HepG2 (cell line): ENCODE data around the gene SNAPC4. TPM values are rescaled to one million over a fixed set of nuclear protein-coding genes. Genes with fewer than 3 reads are reported as not detected.
A peak's percentile ranks its signal among the peaks of the same experiment; 100 is the strongest.

Experiments used
- ATAC-seq: fragments of 200-7000 bp; cut with Tn5 transposase; 3 replicates; pipeline ENCODE4 v1.9.1; 2020; ENCODE audit warnings: mild to moderate bottlenecking, moderate library complexity
- BruUV-seq: library from RNA; stranded (reverse); fragments of 400-500 nt; replicated peaks from 2 replicates; lab custom pipeline; 2021; lab: Mats Ljungman, UMichigan
- CTCF ChIA-PET: fragments of 300-600 bp; formaldehyde crosslinking; extraction: SDS; loops from one replicate; lab custom pipeline; 2021; ENCODE audit warnings: low total read pairs, inconsistent platforms, low intra/inter-chr PET ratio; lab: Yijun Ruan, JAX
- POLR2A ChIA-PET: fragments of 350-600 bp; sonication (Branson Sonifier 250); formaldehyde crosslinking; loops from one replicate; lab custom pipeline; 2020; ENCODE audit warnings: antibody characterized with exemption, inconsistent platforms; lab: Yijun Ruan, JAX
- DNase-seq: peaks from one replicate; pipeline ENCODE4 v3.0.0-alpha.2; 2015; ENCODE audit warnings: low spot score
- FAIRE-seq: peaks from 3 replicates; lab custom pipeline; 2011; peaks lifted over from hg19 to GRCh38; lab: Jason Lieb, UNC
- H2AFZ ChIP-seq: one replicate; pipeline ENCODE4 v1.6.1; 2011; ENCODE audit warnings: low read length, inconsistent platforms
- H3K27ac ChIP-seq: fragments of 300-600 bp; 3 replicates; pipeline ENCODE4 v1.8.0; 2011; ENCODE audit warnings: mixed run types, mild to moderate bottlenecking, mixed read lengths, low read length, inconsistent platforms; ENCODE audit not compliant: insufficient read depth; ENCODE audit errors: extremely low read length
- H3K27me3 ChIP-seq, 2 experiments: fragments of 200-600 bp in 1 of 2; 2 replicates in 1 of 2; 3 replicates in 1 of 2; pipeline versions ENCODE4 v1.6.0 to v1.8.0; 2011; ENCODE audit warnings: low read length in 2 of 2, mild to moderate bottlenecking in 2 of 2, moderate library complexity in 2 of 2, inconsistent platforms in 1 of 2; ENCODE audit not compliant: insufficient read depth in 2 of 2, control insufficient read depth in 1 of 2
- H3K36me3 ChIP-seq, 2 experiments: fragments of 200-600 bp in 1 of 2; replicated peaks in 1 of 2; 2 replicates in 1 of 2; 3 replicates in 1 of 2; pipeline versions ENCODE4 v1.5.1 to v1.8.0; 2011; ENCODE audit warnings: low read length in 2 of 2, inconsistent platforms in 1 of 2; ENCODE audit not compliant: insufficient read depth in 2 of 2, control insufficient read depth in 1 of 2
- H3K4me1 ChIP-seq: 2 replicates; pipeline ENCODE4 v1.5.1; 2012; ENCODE audit warnings: low read length, inconsistent platforms; ENCODE audit not compliant: insufficient read depth
- H3K4me2 ChIP-seq: 2 replicates; pipeline ENCODE4 v1.6.0; 2011; ENCODE audit warnings: low read depth, low read length, inconsistent platforms
- H3K4me3 ChIP-seq, 3 experiments: fragments of 200-600 bp in 1 of 3; sonication (generic), shearing (Covaris generic) in 1 of 3; replicated peaks in 1 of 3; 2 replicates each; pipeline ENCODE4 v1.5.1; 2011 to 2016; ENCODE audit warnings: low read length in 3 of 3, inconsistent platforms in 2 of 3, low read depth in 2 of 3, mild to moderate bottlenecking in 2 of 3, control low read depth in 1 of 3, mixed read lengths in 1 of 3; ENCODE audit not compliant: insufficient read depth in 1 of 3
- H3K79me2 ChIP-seq: one replicate; pipeline ENCODE4 v1.6.1; 2011; ENCODE audit warnings: low read length, inconsistent platforms; ENCODE audit not compliant: insufficient read depth
- H3K9ac ChIP-seq: 2 replicates; pipeline ENCODE4 v1.6.0; 2011; ENCODE audit warnings: mild to moderate bottlenecking, low read depth, low read length, inconsistent platforms; ENCODE audit not compliant: insufficient read depth
- H3K9me3 ChIP-seq: 2 replicates; pipeline ENCODE4 v1.5.1; 2012; ENCODE audit warnings: mild to moderate bottlenecking, low read length
- H4K20me1 ChIP-seq: 2 replicates; pipeline ENCODE4 v1.6.0; 2011; ENCODE audit warnings: inconsistent platforms, mild to moderate bottlenecking, low read length, moderate library complexity; ENCODE audit not compliant: insufficient read depth
- ATRX ChIP-seq: sonication (generic); formaldehyde crosslinking; IDR thresholded peaks from 2 replicates; pipeline ENCODE4 v1.4.0; 2020; ENCODE audit warnings: missing genetic modification reagents, borderline replicate concordance
- GABPB1 ChIP-seq: IDR thresholded peaks from 2 replicates; pipeline ENCODE4 v1.6.1; 2016; ENCODE audit warnings: mild to moderate bottlenecking, missing genetic modification reagents, moderate library complexity, missing compliant biosample characterization
- KDM5A ChIP-seq: fragments of 200-600 bp; sonication (generic); IDR thresholded peaks from 2 replicates; pipeline ENCODE4 v1.7.0; 2018; ENCODE audit warnings: antibody characterized with exemption, mild to moderate bottlenecking, low read length, borderline replicate concordance
- MBNL3 ChIP-seq: fragments of 250-450 bp; sonication (Bioruptor Pico); conservative IDR thresholded peaks from 2 replicates; pipeline ENCODE4 v1.8.0; 2022; ENCODE audit warnings: mild to moderate bottlenecking, inconsistent platforms
- NRL ChIP-seq: sonication (generic); formaldehyde crosslinking; IDR thresholded peaks from 2 replicates; pipeline ENCODE4 v1.5.0; 2020; ENCODE audit warnings: missing genetic modification reagents, mild to moderate bottlenecking, moderate library complexity, borderline replicate concordance
- SMAD1 ChIP-seq: sonication (generic); formaldehyde crosslinking; IDR thresholded peaks from 2 replicates; pipeline ENCODE4 v1.4.0; 2020; ENCODE audit warnings: missing genetic modification reagents, low read depth, mild to moderate bottlenecking, borderline replicate concordance
- SMAD9 ChIP-seq: sonication (generic); formaldehyde crosslinking; IDR thresholded peaks from 2 replicates; pipeline ENCODE4 v1.5.1; 2020; ENCODE audit warnings: mild to moderate bottlenecking, missing genetic modification reagents
- SSRP1 ChIP-seq: IDR thresholded peaks from 2 replicates; pipeline ENCODE4 v1.6.1; 2016; ENCODE audit warnings: control low read depth
- ZMAT3 ChIP-seq: sonication (generic); formaldehyde crosslinking; conservative IDR thresholded peaks from 2 replicates; pipeline ENCODE4 v1.7.0; 2021; ENCODE audit warnings: missing genetic modification reagents
- ZNF101 ChIP-seq: sonication (generic); formaldehyde crosslinking; IDR thresholded peaks from 2 replicates; pipeline ENCODE4 v1.4.0; 2020; ENCODE audit warnings: mild to moderate bottlenecking, low read depth, missing genetic modification reagents, borderline replicate concordance
- ZNF670 ChIP-seq: sonication (generic); formaldehyde crosslinking; IDR thresholded peaks from 2 replicates; pipeline ENCODE4 v1.8.0; 2022; ENCODE audit warnings: mild to moderate bottlenecking, missing genetic modification reagents, borderline replicate concordance
- WGBS: methylation state at CpG from one replicate; pipeline ENCODE4 v1.1.6; 2017; ENCODE audit warnings: low lambda C conversion rate; 5-methylcytosine and 5-hydroxymethylcytosine counted together
- in situ Hi-C: cut with HindIII; loops from 2 replicates; pipeline ENCODE4 v1.10.0; 2017; ENCODE audit warnings: low pct_unique_long_range_greater_than_20kb; ENCODE audit not compliant: extremely low pct_ligation_motif_present
- intact Hi-C: fragments of 100-400 bp; cut with micrococcal nuclease; formaldehyde crosslinking; loops from one replicate; pipeline ENCODE4 v1.10.0; 2022; ENCODE audit not compliant: unreplicated experiment
- polyA plus RNA-seq, 8 experiments: library from polyadenylated mRNA; depleted of rRNA in 3 of 8; stranded (reverse) in 7 of 8; unstranded in 1 of 8; fragments of >200 nt; fragmentation: Illumina TruSeq in 4 of 8; extraction: Trizol in 4 of 8; gene quantifications; 2 replicates each; pipeline versions ENCODE4 v1.2.1 to v1.2.3, GENCODE V29; 2011 to 2016; ENCODE audit warnings: low read depth in 4 of 8, missing spikeins in 1 of 8, mixed read lengths in 1 of 8; ENCODE audit not compliant: insufficient read depth in 1 of 8
- total RNA-seq, 5 experiments: library from RNA; depleted of rRNA; stranded (reverse); fragments of >200 nt; fragmentation: Illumina TruSeq; extraction: Trizol; gene quantifications; 2 replicates each; pipeline ENCODE4 v1.2.3, GENCODE V29; 2016; ENCODE audit warnings: low read depth in 1 of 5
- TF ChIP-seq, protein P1 (sequence below): sonication (generic); formaldehyde crosslinking; IDR thresholded peaks from 2 replicates; pipeline ENCODE4 v1.4.0; 2020; ENCODE audit warnings: mild to moderate bottlenecking, missing genetic modification reagents
- TF ChIP-seq, protein P2 (sequence below): sonication (generic); formaldehyde crosslinking; IDR thresholded peaks from 2 replicates; pipeline ENCODE4 v1.9.0; 2021; ENCODE audit warnings: missing genetic modification reagents, mild to moderate bottlenecking, borderline replicate concordance
- TF ChIP-seq, protein P3 (sequence below): sonication (generic); formaldehyde crosslinking; IDR thresholded peaks from 2 replicates; pipeline ENCODE4 v1.8.1; 2023; ENCODE audit warnings: missing genetic modification reagents, mild to moderate bottlenecking, borderline replicate concordance

The SNAPC4 gene
- total and polyA plus RNA-seq, 2 of the 13 experiments (the other 11 are each of a cell fraction or from before 2014, with no cell fraction given), result 2.0 to 6.0 TPM

DNA sequence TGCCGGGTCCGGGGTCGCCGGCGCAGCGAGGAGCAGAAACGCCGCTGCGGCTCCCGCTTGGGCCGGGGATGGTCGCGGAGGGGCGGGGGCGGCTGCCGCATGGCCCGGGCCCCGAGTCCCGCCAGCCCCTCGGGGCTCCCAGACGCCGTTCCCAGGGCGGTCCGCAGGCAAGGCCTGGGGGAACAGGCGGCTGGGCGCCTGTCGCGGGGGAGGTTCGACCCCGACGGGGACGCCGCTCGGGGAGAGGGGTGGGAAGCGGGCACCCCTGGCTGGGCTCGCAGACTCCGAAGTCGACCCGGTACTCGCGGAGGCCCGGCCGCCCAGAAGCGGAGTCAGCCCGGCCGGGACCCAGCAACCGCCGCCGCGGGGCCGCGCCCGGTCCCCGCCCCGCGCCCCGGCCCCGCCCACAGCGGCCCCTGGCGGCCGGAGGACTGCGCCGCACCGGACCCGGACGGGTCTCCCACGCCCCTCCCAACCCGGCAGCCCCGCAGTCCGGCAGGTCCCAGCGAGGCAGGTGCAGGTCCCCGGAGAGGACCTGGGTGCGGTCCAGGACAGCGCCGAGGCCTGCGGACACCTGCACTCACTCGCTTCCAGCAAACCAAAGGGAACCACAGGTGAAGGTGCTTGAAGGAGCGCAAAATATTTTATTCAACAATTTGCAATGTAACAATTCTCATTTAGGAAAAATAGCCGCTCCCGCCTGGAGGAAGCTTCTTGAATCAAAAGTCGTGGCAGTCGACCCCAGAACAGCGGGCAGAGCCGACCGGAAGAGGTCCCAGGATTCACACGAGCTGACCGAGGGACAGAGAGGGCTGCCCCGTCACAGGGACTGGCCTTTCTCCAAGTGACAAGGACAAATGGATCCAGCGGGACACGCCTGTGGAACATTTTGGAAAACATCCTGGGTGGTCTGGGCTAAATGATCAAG lies 39.8 kb upstream of the SNAPC4 start, which contains the start of gene INPP5E:
Gene INPP5E (minus strand): TSS at position 365 of the 928 bp plus-strand sequence. CDS start 426 bp downstream, outside the sequence.
- H3K4me3 ChIP-seq, result peak within 1 kb of the TSS; percentile 89 to 92 (median 89)
- TF ChIP-seq KDM5A, result no peak; the same call in 1 of the 2 replicates
- no peak for TF ChIP-seq ATRX (CRISPR knock-in tag)
- no peak for TF ChIP-seq SSRP1 (CRISPR knock-in tag)
- no peak for TF ChIP-seq ZNF670 (CRISPR knock-in tag)
- TF ChIP-seq GABPB1 (CRISPR knock-in tag), result peak; percentile 40
- no peak for TF ChIP-seq SMAD9 (CRISPR knock-in tag)
- TF ChIP-seq, protein P1, sequence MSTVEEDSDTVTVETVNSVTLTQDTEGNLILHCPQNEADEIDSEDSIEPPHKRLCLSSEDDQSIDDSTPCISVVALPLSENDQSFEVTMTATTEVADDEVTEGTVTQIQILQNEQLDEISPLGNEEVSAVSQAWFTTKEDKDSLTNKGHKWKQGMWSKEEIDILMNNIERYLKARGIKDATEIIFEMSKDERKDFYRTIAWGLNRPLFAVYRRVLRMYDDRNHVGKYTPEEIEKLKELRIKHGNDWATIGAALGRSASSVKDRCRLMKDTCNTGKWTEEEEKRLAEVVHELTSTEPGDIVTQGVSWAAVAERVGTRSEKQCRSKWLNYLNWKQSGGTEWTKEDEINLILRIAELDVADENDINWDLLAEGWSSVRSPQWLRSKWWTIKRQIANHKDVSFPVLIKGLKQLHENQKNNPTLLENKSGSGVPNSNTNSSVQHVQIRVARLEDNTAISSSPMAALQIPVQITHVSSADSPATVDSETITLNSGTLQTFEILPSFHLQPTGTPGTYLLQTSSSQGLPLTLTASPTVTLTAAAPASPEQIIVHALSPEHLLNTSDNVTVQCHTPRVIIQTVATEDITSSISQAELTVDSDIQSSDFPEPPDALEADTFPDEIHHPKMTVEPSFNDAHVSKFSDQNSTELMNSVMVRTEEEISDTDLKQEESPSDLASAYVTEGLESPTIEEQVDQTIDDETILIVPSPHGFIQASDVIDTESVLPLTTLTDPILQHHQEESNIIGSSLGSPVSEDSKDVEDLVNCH (CRISPR knock-in tag), result no peak
- no peak for TF ChIP-seq SMAD1 (CRISPR knock-in tag)
- no peak for TF ChIP-seq NRL (CRISPR knock-in tag)
- TF ChIP-seq ZMAT3 (CRISPR knock-in tag), result 0 out of 2 replicates have a peak, but pooled peaks have one; percentile 40
- TF ChIP-seq MBNL3 (CRISPR knock-in tag), result no peak
- TF ChIP-seq ZNF101 (CRISPR knock-in tag), result no peak
- TF ChIP-seq, protein P2, sequence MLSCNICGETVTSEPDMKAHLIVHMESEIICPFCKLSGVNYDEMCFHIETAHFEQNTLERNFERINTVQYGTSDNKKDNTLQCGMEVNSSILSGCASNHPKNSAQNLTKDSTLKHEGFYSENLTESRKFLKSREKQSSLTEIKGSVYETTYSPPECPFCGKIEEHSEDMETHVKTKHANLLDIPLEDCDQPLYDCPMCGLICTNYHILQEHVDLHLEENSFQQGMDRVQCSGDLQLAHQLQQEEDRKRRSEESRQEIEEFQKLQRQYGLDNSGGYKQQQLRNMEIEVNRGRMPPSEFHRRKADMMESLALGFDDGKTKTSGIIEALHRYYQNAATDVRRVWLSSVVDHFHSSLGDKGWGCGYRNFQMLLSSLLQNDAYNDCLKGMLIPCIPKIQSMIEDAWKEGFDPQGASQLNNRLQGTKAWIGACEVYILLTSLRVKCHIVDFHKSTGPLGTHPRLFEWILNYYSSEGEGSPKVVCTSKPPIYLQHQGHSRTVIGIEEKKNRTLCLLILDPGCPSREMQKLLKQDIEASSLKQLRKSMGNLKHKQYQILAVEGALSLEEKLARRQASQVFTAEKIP, result no peak
- TF ChIP-seq, protein P3, sequence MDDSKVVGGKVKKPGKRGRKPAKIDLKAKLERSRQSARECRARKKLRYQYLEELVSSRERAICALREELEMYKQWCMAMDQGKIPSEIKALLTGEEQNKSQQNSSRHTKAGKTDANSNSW, result no peak

More for the DNA sequence above, 39.8 kb upstream of the SNAPC4 start, which contains the start of gene INPP5E:
- ATAC-seq (peak; percentile 74), FAIRE-seq (no peak), DNase-seq (peak; percentile 16)
- BruUV-seq, result no TSS peak
- CTCF ChIA-PET, result no interaction called here
- peak within 1 kb of the TSS; percentile 84 for H3K4me2 ChIP-seq
- no peaks in the 10 kb centered on the region; a peak in 1 of 5 replicates for H3K27me3 ChIP-seq
- H3K4me1 ChIP-seq, result peaks cover 46% of the 10 kb centered on the region
- H3K27ac ChIP-seq, result peak within 1 kb of the TSS; percentile 59
- 60% methylated on average over 19 of the region's 90 CpGs for WGBS
- peaks cover 7% of the 10 kb centered on the region; the same call in 1 of the 2 replicates for H4K20me1 ChIP-seq
- in situ Hi-C loops, result loop anchor here (5.0 kb wide), 1 partner anchor 38 kb away; no protein-coding TSS in a partner anchor
- H3K9me3 ChIP-seq, result no peaks in the 10 kb centered on the region
- peaks cover 9 to 33% of the 10 kb centered on the region in 2 experiments; a peak in 4 of 5 replicates for H3K36me3 ChIP-seq
- no peak within 1 kb of the TSS for H2AFZ ChIP-seq
- intact Hi-C loops, result no loop called here
- POLR2A ChIA-PET, result no interaction called here
- peak within 1 kb of the TSS; percentile 85 for H3K9ac ChIP-seq
- peaks cover 26% of the 10 kb centered on the region for H3K79me2 ChIP-seq
